GM23338 (cell line): ENCODE results near the gene ARID1B. TPM values are rescaled to one million over a fixed set of nuclear protein-coding genes. Genes with fewer than 3 reads are reported as not detected.

Experiments used
- ATAC-seq: fragments of 200-7000 bp; cut with Tn5 transposase; 3 replicates; pipeline ENCODE4 v1.9.1; 2020
- DNase-seq: peaks from one replicate; pipeline ENCODE4 v3.0.0-alpha.2; 2015; ENCODE audit warnings: low spot score
- H2AFZ ChIP-seq: fragments of 200-600 bp; sonication (generic); 2 replicates; pipeline ENCODE4 v1.8.0; 2016; ENCODE audit warnings: antibody characterized with exemption, mild to moderate bottlenecking, moderate library complexity
- H3F3A ChIP-seq: fragments of 200-600 bp; sonication (generic); replicated peaks from 2 replicates; pipeline ENCODE4 v1.8.0; 2017; ENCODE audit warnings: antibody characterized with exemption, mixed run types, low read depth
- H3K27ac ChIP-seq: fragments of 200-600 bp; sonication (generic); 2 replicates; pipeline ENCODE4 v1.6.1; 2016; ENCODE audit warnings: low read depth
- H3K27me3 ChIP-seq: fragments of 200-600 bp; sonication (generic); 2 replicates; pipeline ENCODE4 v1.8.0; 2016; ENCODE audit warnings: mild to moderate bottlenecking, mixed run types, moderate library complexity; ENCODE audit not compliant: insufficient read depth
- H3K36me3 ChIP-seq: fragments of 200-600 bp; sonication (generic); 2 replicates; pipeline ENCODE4 v1.8.0; 2016; ENCODE audit warnings: mild to moderate bottlenecking; ENCODE audit not compliant: insufficient read depth
- H3K4me1 ChIP-seq: fragments of 200-600 bp; sonication (generic); 2 replicates; pipeline ENCODE4 v1.8.0; 2016; ENCODE audit warnings: mild to moderate bottlenecking, moderate library complexity; ENCODE audit not compliant: insufficient read depth
- H3K4me2 ChIP-seq: fragments of 200-600 bp; sonication (generic); 2 replicates; pipeline ENCODE4 v1.7.1; 2017; ENCODE audit warnings: mixed run types
- H3K4me3 ChIP-seq: fragments of 200-600 bp; sonication (generic); 2 replicates; pipeline ENCODE4 v1.6.1; 2016; ENCODE audit warnings: mixed run types
- H3K79me2 ChIP-seq: fragments of 200-600 bp; sonication (generic); replicated peaks from 2 replicates; pipeline ENCODE4 v1.8.0; 2017; ENCODE audit warnings: mild to moderate bottlenecking; ENCODE audit not compliant: insufficient read depth
- H3K9me2 ChIP-seq: fragments of 200-600 bp; sonication (generic); 2 replicates; pipeline ENCODE4 v1.8.0; 2017; ENCODE audit not compliant: insufficient read depth
- H4K20me1 ChIP-seq: fragments of 200-600 bp; sonication (generic); replicated peaks from 2 replicates; pipeline ENCODE4 v1.8.0; 2017; ENCODE audit warnings: mild to moderate bottlenecking; ENCODE audit not compliant: insufficient read depth
- H3K27ac Mint-ChIP-seq: 2 replicates; pipeline ENCODE4 v1.8.0; 2020; ENCODE audit warnings: inconsistent platforms, mild to moderate bottlenecking, moderate library complexity, mixed read lengths
- H3K27me3 Mint-ChIP-seq: 3 replicates; pipeline ENCODE4 v1.8.0; 2022; ENCODE audit warnings: low read depth, mild to moderate bottlenecking, moderate library complexity, mixed read lengths, inconsistent platforms; ENCODE audit not compliant: insufficient read depth, poor library complexity
- H3K36me3 Mint-ChIP-seq: 3 replicates; pipeline ENCODE4 v1.8.0; 2021; ENCODE audit warnings: low read depth, mild to moderate bottlenecking, inconsistent platforms, moderate library complexity, mixed read lengths
- H3K4me1 Mint-ChIP-seq: 3 replicates; pipeline ENCODE4 v1.8.0; 2020; ENCODE audit warnings: mild to moderate bottlenecking, inconsistent platforms, mixed read lengths
- H3K4me3 Mint-ChIP-seq: 3 replicates; pipeline ENCODE4 v1.8.0; 2021; ENCODE audit warnings: moderate library complexity, mild to moderate bottlenecking, inconsistent platforms, mixed read lengths
- H3K9me3 Mint-ChIP-seq: 3 replicates; pipeline ENCODE4 v1.8.0; 2020; ENCODE audit warnings: moderate library complexity, mild to moderate bottlenecking, inconsistent platforms, mixed read lengths
- CREB1 ChIP-seq: fragments of 250-450 bp; sonication (Bioruptor Pico); IDR thresholded peaks from 2 replicates; pipeline ENCODE4 v1.5.0; 2020; ENCODE audit warnings: low read depth, mild to moderate bottlenecking, moderate library complexity
- EZH2 ChIP-seq: fragments of 200-600 bp; sonication (generic); IDR thresholded peaks from one replicate; pipeline ENCODE4 v1.8.0; 2017; ENCODE audit warnings: antibody characterized with exemption, mild to moderate bottlenecking, low read depth; ENCODE audit not compliant: unreplicated experiment
- EZH2phosphoT487 ChIP-seq: fragments of 200-600 bp; sonication (generic); IDR thresholded peaks from one replicate; pipeline ENCODE4 v1.8.1; 2018; ENCODE audit warnings: antibody characterized with exemption; ENCODE audit not compliant: unreplicated experiment
- NANOG ChIP-seq: IDR thresholded peaks from 2 replicates; pipeline ENCODE4 v1.6.1; 2016; ENCODE audit warnings: antibody characterized with exemption, borderline replicate concordance
- POLR2AphosphoS5 ChIP-seq: IDR thresholded peaks from 2 replicates; pipeline ENCODE4 v1.6.1; 2016; ENCODE audit warnings: antibody characterized with exemption, low read depth
- STAT1 ChIP-seq: IDR thresholded peaks from one replicate; pipeline ENCODE4 v1.6.1; 2016; ENCODE audit warnings: antibody characterized with exemption; ENCODE audit not compliant: unreplicated experiment
- polyA plus RNA-seq: library from polyadenylated mRNA; unstranded; fragments of >200 nt; fragmentation: Nextera tagmentation; extraction: Ambion mirVana; gene quantifications from 2 replicates; pipeline ENCODE4 v1.2.1, GENCODE V29; 2016
- total RNA-seq: library from RNA; depleted of rRNA; stranded (reverse); fragments of >200 nt; shearing (Covaris generic); gene quantifications from 2 replicates; pipeline ENCODE4 v1.2.3, GENCODE V29; 2014
- TF ChIP-seq, protein P1 (sequence below): fragments of 250-450 bp; sonication (Bioruptor Pico); IDR thresholded peaks from 2 replicates; pipeline ENCODE4 v1.5.0; 2020; ENCODE audit warnings: mild to moderate bottlenecking, moderate library complexity
- TF ChIP-seq, protein P2 (sequence below): IDR thresholded peaks from 2 replicates; pipeline ENCODE4 v1.6.1; 2016; ENCODE audit warnings: antibody characterized with exemption
- TF ChIP-seq, protein P3 (sequence below), 2 experiments: fragments of 200-600 bp in 1 of 2; sonication (generic) in 1 of 2; conservative IDR thresholded peaks; 2 replicates each; pipeline versions ENCODE4 v1.5.1 to v1.6.1; 2016 to 2017; ENCODE audit warnings: antibody characterized with exemption in 2 of 2, low read depth in 2 of 2, mild to moderate bottlenecking in 2 of 2, moderate library complexity in 1 of 2

The ARID1B gene
- total and polyA plus RNA-seq, 2 experiments from 2014 or later: 59.3 to 72.2 TPM

DNA sequence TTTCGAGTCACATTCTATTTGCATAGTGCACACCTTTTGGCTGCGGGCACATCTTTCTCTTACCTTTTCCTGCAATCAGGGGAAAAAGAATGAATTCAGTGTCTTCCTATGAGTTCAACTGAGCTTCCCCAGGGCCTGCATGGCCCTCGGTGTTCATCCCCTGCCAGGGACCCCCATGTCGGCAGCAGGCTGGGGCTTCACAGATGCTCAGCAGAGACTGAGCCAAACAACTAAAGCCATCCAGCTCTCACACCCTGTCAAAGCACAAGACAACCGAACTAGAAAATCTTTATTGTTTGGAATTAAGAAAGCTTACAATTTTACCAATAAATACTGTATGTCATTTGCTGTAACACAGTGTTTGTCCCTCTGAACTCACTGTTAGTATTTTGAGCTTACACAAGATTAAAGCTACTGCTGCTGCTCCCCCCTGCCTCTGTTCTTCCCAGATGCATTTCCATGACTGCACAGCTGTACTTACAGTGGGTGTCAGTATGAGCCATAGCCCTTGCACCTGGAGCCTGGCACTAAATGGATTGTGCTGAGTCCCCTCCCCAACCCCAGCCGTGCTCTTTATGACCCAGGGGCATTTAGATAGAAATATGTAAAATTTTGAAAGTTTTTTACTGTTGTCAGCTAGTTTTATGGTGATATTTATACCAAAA lies 340.4 kb downstream of the ARID1B start (continued):
- TF ChIP-seq, protein P1, sequence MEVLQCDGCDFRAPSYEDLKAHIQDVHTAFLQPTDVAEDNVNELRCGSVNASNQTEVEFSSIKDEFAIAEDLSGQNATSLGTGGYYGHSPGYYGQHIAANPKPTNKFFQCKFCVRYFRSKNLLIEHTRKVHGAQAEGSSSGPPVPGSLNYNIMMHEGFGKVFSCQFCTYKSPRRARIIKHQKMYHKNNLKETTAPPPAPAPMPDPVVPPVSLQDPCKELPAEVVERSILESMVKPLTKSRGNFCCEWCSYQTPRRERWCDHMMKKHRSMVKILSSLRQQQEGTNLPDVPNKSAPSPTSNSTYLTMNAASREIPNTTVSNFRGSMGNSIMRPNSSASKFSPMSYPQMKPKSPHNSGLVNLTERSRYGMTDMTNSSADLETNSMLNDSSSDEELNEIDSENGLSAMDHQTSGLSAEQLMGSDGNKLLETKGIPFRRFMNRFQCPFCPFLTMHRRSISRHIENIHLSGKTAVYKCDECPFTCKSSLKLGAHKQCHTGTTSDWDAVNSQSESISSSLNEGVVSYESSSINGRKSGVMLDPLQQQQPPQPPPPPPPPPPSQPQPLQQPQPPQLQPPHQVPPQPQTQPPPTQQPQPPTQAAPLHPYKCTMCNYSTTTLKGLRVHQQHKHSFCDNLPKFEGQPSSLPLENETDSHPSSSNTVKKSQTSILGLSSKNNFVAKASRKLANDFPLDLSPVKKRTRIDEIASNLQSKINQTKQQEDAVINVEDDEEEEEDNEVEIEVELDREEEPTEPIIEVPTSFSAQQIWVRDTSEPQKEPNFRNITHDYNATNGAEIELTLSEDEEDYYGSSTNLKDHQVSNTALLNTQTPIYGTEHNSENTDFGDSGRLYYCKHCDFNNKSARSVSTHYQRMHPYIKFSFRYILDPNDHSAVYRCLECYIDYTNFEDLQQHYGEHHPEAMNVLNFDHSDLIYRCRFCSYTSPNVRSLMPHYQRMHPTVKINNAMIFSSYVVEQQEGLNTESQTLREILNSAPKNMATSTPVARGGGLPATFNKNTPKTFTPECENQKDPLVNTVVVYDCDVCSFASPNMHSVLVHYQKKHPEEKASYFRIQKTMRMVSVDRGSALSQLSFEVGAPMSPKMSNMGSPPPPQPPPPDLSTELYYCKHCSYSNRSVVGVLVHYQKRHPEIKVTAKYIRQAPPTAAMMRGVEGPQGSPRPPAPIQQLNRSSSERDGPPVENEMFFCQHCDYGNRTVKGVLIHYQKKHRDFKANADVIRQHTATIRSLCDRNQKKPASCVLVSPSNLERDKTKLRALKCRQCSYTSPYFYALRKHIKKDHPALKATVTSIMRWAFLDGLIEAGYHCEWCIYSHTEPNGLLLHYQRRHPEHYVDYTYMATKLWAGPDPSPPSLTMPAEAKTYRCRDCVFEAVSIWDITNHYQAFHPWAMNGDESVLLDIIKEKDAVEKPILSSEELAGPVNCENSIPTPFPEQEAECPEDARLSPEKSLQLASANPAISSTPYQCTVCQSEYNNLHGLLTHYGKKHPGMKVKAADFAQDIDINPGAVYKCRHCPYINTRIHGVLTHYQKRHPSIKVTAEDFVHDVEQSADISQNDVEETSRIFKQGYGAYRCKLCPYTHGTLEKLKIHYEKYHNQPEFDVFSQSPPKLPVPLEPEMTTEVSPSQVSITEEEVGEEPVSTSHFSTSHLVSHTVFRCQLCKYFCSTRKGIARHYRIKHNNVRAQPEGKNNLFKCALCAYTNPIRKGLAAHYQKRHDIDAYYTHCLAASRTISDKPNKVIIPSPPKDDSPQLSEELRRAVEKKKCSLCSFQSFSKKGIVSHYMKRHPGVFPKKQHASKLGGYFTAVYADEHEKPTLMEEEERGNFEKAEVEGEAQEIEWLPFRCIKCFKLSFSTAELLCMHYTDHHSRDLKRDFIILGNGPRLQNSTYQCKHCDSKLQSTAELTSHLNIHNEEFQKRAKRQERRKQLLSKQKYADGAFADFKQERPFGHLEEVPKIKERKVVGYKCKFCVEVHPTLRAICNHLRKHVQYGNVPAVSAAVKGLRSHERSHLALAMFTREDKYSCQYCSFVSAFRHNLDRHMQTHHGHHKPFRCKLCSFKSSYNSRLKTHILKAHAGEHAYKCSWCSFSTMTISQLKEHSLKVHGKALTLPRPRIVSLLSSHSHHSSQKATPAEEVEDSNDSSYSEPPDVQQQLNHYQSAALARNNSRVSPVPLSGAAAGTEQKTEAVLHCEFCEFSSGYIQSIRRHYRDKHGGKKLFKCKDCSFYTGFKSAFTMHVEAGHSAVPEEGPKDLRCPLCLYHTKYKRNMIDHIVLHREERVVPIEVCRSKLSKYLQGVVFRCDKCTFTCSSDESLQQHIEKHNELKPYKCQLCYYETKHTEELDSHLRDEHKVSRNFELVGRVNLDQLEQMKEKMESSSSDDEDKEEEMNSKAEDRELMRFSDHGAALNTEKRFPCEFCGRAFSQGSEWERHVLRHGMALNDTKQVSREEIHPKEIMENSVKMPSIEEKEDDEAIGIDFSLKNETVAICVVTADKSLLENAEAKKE: no peak
- TF ChIP-seq, protein P2, sequence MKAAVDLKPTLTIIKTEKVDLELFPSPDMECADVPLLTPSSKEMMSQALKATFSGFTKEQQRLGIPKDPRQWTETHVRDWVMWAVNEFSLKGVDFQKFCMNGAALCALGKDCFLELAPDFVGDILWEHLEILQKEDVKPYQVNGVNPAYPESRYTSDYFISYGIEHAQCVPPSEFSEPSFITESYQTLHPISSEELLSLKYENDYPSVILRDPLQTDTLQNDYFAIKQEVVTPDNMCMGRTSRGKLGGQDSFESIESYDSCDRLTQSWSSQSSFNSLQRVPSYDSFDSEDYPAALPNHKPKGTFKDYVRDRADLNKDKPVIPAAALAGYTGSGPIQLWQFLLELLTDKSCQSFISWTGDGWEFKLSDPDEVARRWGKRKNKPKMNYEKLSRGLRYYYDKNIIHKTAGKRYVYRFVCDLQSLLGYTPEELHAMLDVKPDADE: no peak

DNA sequence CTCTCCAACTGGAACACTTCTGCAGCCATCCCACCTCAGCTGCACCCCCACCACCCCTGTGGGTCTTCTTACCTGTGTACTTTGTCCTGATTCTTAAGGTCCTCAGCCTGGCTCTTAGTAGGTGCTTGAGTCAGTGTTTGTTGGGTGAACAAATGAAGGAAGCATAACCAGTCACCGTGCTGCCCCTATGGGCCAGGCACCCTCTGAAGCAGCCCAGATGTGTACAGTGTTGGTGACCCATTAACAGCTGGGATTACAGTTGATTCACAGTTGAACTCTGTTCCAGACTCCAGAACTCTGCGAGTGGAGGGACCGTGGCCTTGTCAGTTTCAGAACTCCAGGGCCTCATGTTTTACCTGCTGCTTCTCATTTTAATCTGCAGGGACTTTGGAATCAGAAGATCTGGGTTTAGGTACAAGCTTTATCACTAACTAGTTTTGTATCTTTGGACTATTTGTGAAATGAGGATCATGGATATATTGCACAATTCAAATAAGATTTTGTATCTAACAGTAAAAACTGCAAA lies 342.4 kb downstream of the ARID1B start:
- Mint-ChIP-seq H3K4me3 (no peak overlapping the region), H3K36me3 (peaks cover 7% of the 10 kb centered on the region; the same call in 2 of the 3 replicates), H3K27me3 (peaks cover 4% of the 10 kb centered on the region), H3K9me3 (no peaks in the 10 kb centered on the region), H3K27ac (no peak overlapping the region), H3K4me1 (peaks cover 22% of the 10 kb centered on the region)
- Histone ChIP-seq H3K27me3 (no peaks in the 10 kb centered on the region), H3K9me2 (no peaks in the 10 kb centered on the region), H4K20me1 (no peaks in the 10 kb centered on the region; the same call in 1 of the 2 replicates), H3K4me2 (no peak overlapping the region), H3K79me2 (no peaks in the 10 kb centered on the region), H3K4me1 (no peaks in the 10 kb centered on the region), H3K4me3 (no peak overlapping the region), H3K36me3 (no peaks in the 10 kb centered on the region), H3F3A (no peaks in the 10 kb centered on the region), H3K27ac (peak overlapping the region; percentile 59; the same call in 1 of the 2 replicates), H2AFZ (no peak overlapping the region)
- DNase-seq (no peak), ATAC-seq (no peak)
- TF ChIP-seq EZH2phosphoT487 (no peak), STAT1 (no peak), POLR2AphosphoS5 (no peak), CREB1 (no peak), NANOG (no peak), EZH2 (no peak)
- TF ChIP-seq, protein P3, sequence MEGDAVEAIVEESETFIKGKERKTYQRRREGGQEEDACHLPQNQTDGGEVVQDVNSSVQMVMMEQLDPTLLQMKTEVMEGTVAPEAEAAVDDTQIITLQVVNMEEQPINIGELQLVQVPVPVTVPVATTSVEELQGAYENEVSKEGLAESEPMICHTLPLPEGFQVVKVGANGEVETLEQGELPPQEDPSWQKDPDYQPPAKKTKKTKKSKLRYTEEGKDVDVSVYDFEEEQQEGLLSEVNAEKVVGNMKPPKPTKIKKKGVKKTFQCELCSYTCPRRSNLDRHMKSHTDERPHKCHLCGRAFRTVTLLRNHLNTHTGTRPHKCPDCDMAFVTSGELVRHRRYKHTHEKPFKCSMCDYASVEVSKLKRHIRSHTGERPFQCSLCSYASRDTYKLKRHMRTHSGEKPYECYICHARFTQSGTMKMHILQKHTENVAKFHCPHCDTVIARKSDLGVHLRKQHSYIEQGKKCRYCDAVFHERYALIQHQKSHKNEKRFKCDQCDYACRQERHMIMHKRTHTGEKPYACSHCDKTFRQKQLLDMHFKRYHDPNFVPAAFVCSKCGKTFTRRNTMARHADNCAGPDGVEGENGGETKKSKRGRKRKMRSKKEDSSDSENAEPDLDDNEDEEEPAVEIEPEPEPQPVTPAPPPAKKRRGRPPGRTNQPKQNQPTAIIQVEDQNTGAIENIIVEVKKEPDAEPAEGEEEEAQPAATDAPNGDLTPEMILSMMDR (conservative IDR thresholded peaks at IDR 0.05; ENCODE audit: low read depth in 2 of 2): no peak
